ENCODE measurements around the gene NT5C2. TPM values are rescaled to one million over a fixed set of nuclear protein-coding genes. Genes with fewer than 3 reads are reported as not detected.

The NT5C2 gene
- polyA plus RNA-seq, 1 of the 3 experiments (the other 2 are of a cell fraction) = 29.6 TPM

GRCh38 chr10:103096130-103096529 is 96.9 kb downstream of the NT5C2 start:
- peaks cover 0 to 4% of the 10 kb centered on the region in 2 experiments; a peak in 2 of 4 replicates for H3K4me1 ChIP-seq (ENCODE audit: control insufficient read depth in 1 of 2, insufficient read depth in 2 of 2, low read depth in 1 of 2, low read length in 1 of 2)
- ChIA-PET CTCF (interaction anchor here (0.7 kb wide), 1 partner anchor 178 kb away, joined by 3 read pairs; the partner anchor contains the start of gene CNNM2), POLR2A (no interaction called here)

More at GRCh38 chr10:103096130-103096529, 96.9 kb downstream of the NT5C2 start:
- Histone ChIP-seq H2AFZ (ENCODE audit: low read depth) (no peak overlapping the region), H3F3A (replicated peaks; ENCODE audit: insufficient read depth) (no peaks in the 10 kb centered on the region), H3K36me3 (replicated peaks in 1 of 2; ENCODE audit: control insufficient read depth in 1 of 2, insufficient read depth in 2 of 2, low read length in 1 of 2) (peaks cover 83 to 89% of the 10 kb centered on the region in 2 experiments), H3K79me2 (ENCODE audit: insufficient read depth) (no peaks in the 10 kb centered on the region), H3K9me2 (no peaks in the 10 kb centered on the region), H3K9ac (no peak overlapping the region), H4K20me1 (ENCODE audit: insufficient read depth) (no peaks in the 10 kb centered on the region), H3K9me3 (no peaks in the 10 kb centered on the region), H3K4me2 (no peak overlapping the region), H3K27ac (ENCODE audit: low read depth in 2 of 2, low read length in 1 of 2) (no peak overlapping the region), H3K27me3 (ENCODE audit: insufficient read depth) (no peaks in the 10 kb centered on the region), H3K4me3 (ENCODE audit: low read depth in 2 of 2, low read length in 1 of 2) (no peak overlapping the region)
- no peak for DNase-seq
- TF ChIP-seq NFIC (IDR thresholded peaks at IDR 0.05; ENCODE audit: borderline replicate concordance) (no peak), SIN3A (IDR thresholded peaks at IDR 0.05; ENCODE audit: borderline replicate concordance, low read depth, low read length) (no peak), MAX (IDR thresholded peaks at IDR 0.05; ENCODE audit: low read depth) (no peak), USF1 (IDR thresholded peaks at IDR 0.05; ENCODE audit: borderline replicate concordance, low read depth) (no peak), RXRA (IDR thresholded peaks at IDR 0.05; ENCODE audit: borderline replicate concordance, low read depth) (no peak), ZBTB33 (IDR thresholded peaks at IDR 0.05; ENCODE audit: borderline replicate concordance, low read depth) (no peak), RCOR1 (IDR thresholded peaks at IDR 0.05; ENCODE audit: low read length) (no peak), FOXM1 (IDR thresholded peaks at IDR 0.05; ENCODE audit: low read depth) (no peak), TEAD4 (IDR thresholded peaks at IDR 0.05; ENCODE audit: borderline replicate concordance, insufficient read depth) (no peak), USF2 (IDR thresholded peaks at IDR 0.05; ENCODE audit: borderline replicate concordance, low read depth, low read length) (no peak), JUND (IDR thresholded peaks at IDR 0.05) (no peak), PBX3 (IDR thresholded peaks at IDR 0.05) (no peak), EZH2phosphoT487 (IDR thresholded peaks at IDR 0.05; ENCODE audit: borderline replicate concordance, low read depth) (no peak), TAF1 (IDR thresholded peaks at IDR 0.05; ENCODE audit: borderline replicate concordance, low read depth, low read length) (no peak), CTCF (IDR thresholded peaks at IDR 0.05) (no peak), FOSL2 (IDR thresholded peaks at IDR 0.05; ENCODE audit: borderline replicate concordance, low read depth) (no peak), RAD21 (IDR thresholded peaks at IDR 0.05; ENCODE audit: low read length) (no peak), GABPA (IDR thresholded peaks at IDR 0.05; ENCODE audit: low read depth) (no peak), POLR2AphosphoS5 (IDR thresholded peaks at IDR 0.05; ENCODE audit: low read depth, low read length) (no peak)
- 80% methylated on average over 3 of the region's 3 CpGs for WGBS (ENCODE audit: low lambda C conversion rate)

Measured in SK-N-SH (cell line).